ENCODE measurements around the gene GALNT8.

- TF ChIP-seq POLR2A (IDR thresholded peaks at IDR 0.05; ENCODE audit: low read depth) = no peak
- TF ChIP-seq, protein P1, sequence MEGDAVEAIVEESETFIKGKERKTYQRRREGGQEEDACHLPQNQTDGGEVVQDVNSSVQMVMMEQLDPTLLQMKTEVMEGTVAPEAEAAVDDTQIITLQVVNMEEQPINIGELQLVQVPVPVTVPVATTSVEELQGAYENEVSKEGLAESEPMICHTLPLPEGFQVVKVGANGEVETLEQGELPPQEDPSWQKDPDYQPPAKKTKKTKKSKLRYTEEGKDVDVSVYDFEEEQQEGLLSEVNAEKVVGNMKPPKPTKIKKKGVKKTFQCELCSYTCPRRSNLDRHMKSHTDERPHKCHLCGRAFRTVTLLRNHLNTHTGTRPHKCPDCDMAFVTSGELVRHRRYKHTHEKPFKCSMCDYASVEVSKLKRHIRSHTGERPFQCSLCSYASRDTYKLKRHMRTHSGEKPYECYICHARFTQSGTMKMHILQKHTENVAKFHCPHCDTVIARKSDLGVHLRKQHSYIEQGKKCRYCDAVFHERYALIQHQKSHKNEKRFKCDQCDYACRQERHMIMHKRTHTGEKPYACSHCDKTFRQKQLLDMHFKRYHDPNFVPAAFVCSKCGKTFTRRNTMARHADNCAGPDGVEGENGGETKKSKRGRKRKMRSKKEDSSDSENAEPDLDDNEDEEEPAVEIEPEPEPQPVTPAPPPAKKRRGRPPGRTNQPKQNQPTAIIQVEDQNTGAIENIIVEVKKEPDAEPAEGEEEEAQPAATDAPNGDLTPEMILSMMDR (IDR thresholded peaks at IDR 0.05) = no peak
- TF ChIP-seq EP300 (IDR thresholded peaks at IDR 0.05) = no peak
These were observed 92.6 kb downstream of the GALNT8 start for GRCh38 chr12:4812624-4813327.

Measured in esophagus muscularis mucosa (tissue), 4 donors.